Cardiac fibroblast (primary cell): ENCODE measurements around the gene STK32B.

Experiments
- DNase-seq, 2 donors: peaks; one replicate each; pipeline versions ENCODE4 v3.0.0 to v3.0.0-alpha.2; 2010; ENCODE audit warnings: low read depth in 2 of 2
- H3K4me3 ChIP-seq, 2 donors: replicated peaks in 1 of 2; 1 replicate in 1 of 2; 2 replicates in 1 of 2; pipeline ENCODE4 v1.5.1; 2011; ENCODE audit warnings: low read depth in 2 of 2, low read length in 2 of 2, mild to moderate bottlenecking in 2 of 2, moderate library complexity in 1 of 2
- CTCF ChIP-seq: IDR thresholded peaks from one replicate; pipeline ENCODE4 v1.5.1; 2011; ENCODE audit warnings: low read depth, mild to moderate bottlenecking, low read length, inconsistent platforms

Gene STK32B

DNA sequence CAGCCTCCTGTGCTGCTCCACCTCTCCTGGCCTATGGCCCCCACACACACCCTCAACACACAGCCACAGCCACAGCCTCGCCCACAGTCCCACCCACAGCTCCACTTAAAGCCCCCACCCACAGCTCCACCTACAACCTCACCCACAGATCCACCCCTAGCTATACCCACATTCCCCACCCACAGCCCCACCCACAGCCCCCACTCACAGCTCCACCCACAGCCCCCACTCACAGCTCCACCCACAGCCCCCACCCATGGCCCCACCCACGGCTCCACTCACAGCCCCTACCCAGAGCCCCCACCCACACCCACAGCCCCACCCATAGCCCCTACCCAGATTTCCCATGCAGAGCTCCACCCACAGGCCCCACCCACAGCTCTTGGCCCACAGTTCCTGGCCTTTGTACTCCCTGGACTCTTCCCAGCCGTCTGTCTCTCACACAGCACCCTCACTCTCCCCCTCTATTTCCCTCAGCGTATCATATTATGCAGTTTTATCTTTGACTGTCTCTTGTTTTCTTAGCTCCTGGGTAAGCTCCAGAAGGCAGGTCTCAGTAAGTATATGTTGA lies 334.5 kb downstream of the STK32B start:
- no peak for DNase-seq
- TF ChIP-seq CTCF: no peak
- no peak overlapping the region for H3K4me3 ChIP-seq

GRCh38 chr4:5386921-5387320 lies 335.6 kb downstream of the STK32B start:
- no peak overlapping the region for H3K4me3 ChIP-seq
- DNase-seq: no peak
- TF ChIP-seq CTCF: no peak

DNA sequence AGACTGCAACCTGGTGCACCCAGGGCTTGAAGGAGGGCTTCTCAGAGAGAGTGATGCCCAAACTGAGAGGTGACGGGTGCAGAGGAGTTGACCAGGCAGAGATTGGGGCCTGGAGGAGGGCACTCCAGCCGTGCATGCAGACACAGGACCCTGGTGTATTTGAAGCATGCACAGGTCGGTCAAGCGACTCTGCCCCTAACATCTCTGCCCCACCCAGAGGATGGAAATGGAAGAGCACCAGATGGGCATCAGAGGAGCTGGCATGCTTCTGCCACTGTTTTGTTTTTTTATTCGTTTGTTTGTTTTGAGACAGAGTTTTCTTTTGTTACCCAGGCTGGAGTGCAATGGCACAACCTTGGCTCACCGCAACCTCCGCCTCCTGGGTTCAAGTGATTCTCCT lies 336.2 kb downstream of the STK32B start:
- TF ChIP-seq CTCF: no peak
- H3K4me3 ChIP-seq: no peak overlapping the region
- DNase-seq: no peak

- no peak overlapping the region for H3K4me3 ChIP-seq
- no peak for TF ChIP-seq CTCF
- DNase-seq: no peak
Measured at GRCh38 chr4:5389756-5390310, 338.6 kb downstream of the STK32B start.

- DNase-seq: no peak
- no peak for TF ChIP-seq CTCF
- no peak overlapping the region for H3K4me3 ChIP-seq
Measured at GRCh38 chr4:5391492-5391891, 340.2 kb downstream of the STK32B start.

DNA sequence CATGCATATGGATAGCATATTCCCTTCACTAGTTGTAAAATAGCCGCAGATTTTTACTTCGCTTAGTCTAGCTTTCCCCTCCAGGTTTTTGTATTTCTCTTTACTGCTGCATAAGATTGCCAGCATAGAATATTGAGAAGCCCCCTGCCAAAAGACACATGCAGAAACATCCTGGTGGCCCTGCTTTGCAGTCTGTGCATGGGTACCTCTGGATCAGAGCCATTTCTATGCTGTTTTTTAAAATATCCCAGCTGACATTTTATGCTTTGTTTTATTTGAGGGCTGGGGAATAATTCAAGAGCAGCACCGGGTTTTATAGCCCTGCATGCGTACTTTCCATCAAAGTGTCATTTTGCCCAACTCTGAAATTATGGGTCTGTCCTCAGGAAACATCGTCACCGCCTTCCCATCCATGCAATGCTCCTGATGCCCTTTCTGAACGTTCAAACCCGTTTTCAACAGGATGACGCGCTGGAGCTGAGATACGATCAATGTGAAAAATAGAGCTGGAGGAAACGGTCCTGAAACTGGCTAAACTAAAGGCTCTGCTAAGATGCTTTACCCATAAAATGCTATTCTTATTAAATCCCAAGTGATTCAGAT lies 342.7 kb downstream of the STK32B start:
- TF ChIP-seq CTCF: no peak
- no peak overlapping the region for H3K4me3 ChIP-seq
- DNase-seq: no peak
